Esophagus squamous epithelium (tissue), 5 donors: ENCODE results near the gene LTBP1. TPM values are rescaled to one million over a fixed set of nuclear protein-coding genes. Genes with fewer than 3 reads are reported as not detected.

Experiments used
- DNase-seq: peaks from one replicate; lab custom pipeline; 2025; lab: John Stamatoyannopoulos, UW
- H3K27ac ChIP-seq, 4 donors: fragments of 200-600 bp; sonication (generic); one replicate each; pipeline ENCODE4 v1.5.1; 2016 to 2019; ENCODE audit warnings: mild to moderate bottlenecking in 1 of 4
- H3K27me3 ChIP-seq, 4 donors: fragments of 200-600 bp; sonication (generic); 1 replicate in 3 of 4; 2 replicates in 1 of 4; pipeline versions ENCODE4 v1.5.1 to v1.6.0; 2017 to 2021; ENCODE audit warnings: antibody characterized with exemption in 1 of 4
- H3K36me3 ChIP-seq, 3 donors: fragments of 200-600 bp; sonication (generic); one replicate each; pipeline ENCODE4 v1.5.1; 2016 to 2019
- H3K4me1 ChIP-seq, 3 donors: fragments of 200-600 bp; sonication (generic); one replicate each; pipeline ENCODE4 v1.5.1; 2017 to 2019
- H3K4me3 ChIP-seq, 4 donors: fragments of 200-600 bp; sonication (generic); 1 replicate in 3 of 4; 2 replicates in 1 of 4; pipeline ENCODE4 v1.5.1; 2016 to 2019; ENCODE audit warnings: mild to moderate bottlenecking in 2 of 4, moderate library complexity in 1 of 4
- H3K9me3 ChIP-seq, 3 donors: fragments of 200-600 bp; sonication (generic); one replicate each; pipeline ENCODE4 v1.5.1; 2016 to 2019
- CTCF ChIP-seq, 6 experiments: fragments of 450-650 bp in 4 of 6; fragments of 200-600 bp in 2 of 6; sonication (generic) in 2 of 6; IDR thresholded peaks; one replicate each; pipeline ENCODE4 v1.5.1; 2016 to 2019; ENCODE audit warnings: antibody characterized with exemption in 6 of 6, mild to moderate bottlenecking in 4 of 6, moderate library complexity in 4 of 6
- POLR2A ChIP-seq, 4 donors: fragments of 450-650 bp; IDR thresholded peaks; one replicate each; pipeline ENCODE4 v1.6.1; 2017; ENCODE audit warnings: antibody characterized with exemption in 4 of 4, mild to moderate bottlenecking in 4 of 4, moderate library complexity in 3 of 4
- WGBS, 2 donors: methylation state at CpG; one replicate each; pipeline ENCODE4 v1.1.5; 2018; 5-methylcytosine and 5-hydroxymethylcytosine counted together
- intact Hi-C: fragments of 100-400 bp; cut with DNase I; formaldehyde crosslinking; loops from one replicate; pipeline ENCODE4 v1.15.0; 2022
- total RNA-seq, 4 donors: library from RNA; depleted of rRNA; stranded (reverse); fragments of >200 nt; gene quantifications; one replicate each; pipeline ENCODE4 v1.1.0, GENCODE V29; 2016
- donor health status: DM: yes; HTN: yes; CAD: no.

LTBP1 gene
- total RNA-seq, 4 donors from 2014 or later, result 5.5 to 69.4 (median 32.6) TPM

- Histone ChIP-seq H3K36me3 (no peaks in the 10 kb centered on the region), H3K9me3 (no peaks in the 10 kb centered on the region), H3K27ac (peak overlapping the region in 2 of 4 donors; percentile 2 to 43), H3K4me1 (peaks cover 0 to 5% (median 4%) of the 10 kb centered on the region in 3 donors), H3K4me3 (no peak overlapping the region), H3K27me3 (no peaks in the 10 kb centered on the region)
- TF ChIP-seq POLR2A (IDR thresholded peaks at IDR 0.05), result no peak
- WGBS, 2 donors, result 49 to 50% methylated on average over 6 of the region's 6 CpGs
- DNase-seq, result no peak
- intact Hi-C loops, result no loop called here
Measured at GRCh38 chr2:33340280-33340679, 393.5 kb downstream of the LTBP1 start.

GRCh38 chr2:33342171-33342570 is 395.4 kb downstream of the LTBP1 start:
- peaks cover 0 to 5% (median 4%) of the 10 kb centered on the region in 3 donors for H3K4me1 ChIP-seq
- H3K27me3 ChIP-seq, result no peaks in the 10 kb centered on the region
- no peak for DNase-seq
- H3K4me3 ChIP-seq, result no peak overlapping the region
- intact Hi-C loops, result no loop called here
- no peaks in the 10 kb centered on the region for H3K9me3 ChIP-seq
- no peak overlapping the region for H3K27ac ChIP-seq
- H3K36me3 ChIP-seq, result no peaks in the 10 kb centered on the region
- WGBS, 2 donors, result 58 to 61% methylated on average over 5 of the region's 5 CpGs
- TF ChIP-seq CTCF (IDR thresholded peaks at IDR 0.05) (no peak), POLR2A (IDR thresholded peaks at IDR 0.05) (no peak)

- Histone ChIP-seq H3K36me3 (no peaks in the 10 kb centered on the region), H3K27me3 (no peaks in the 10 kb centered on the region), H3K27ac (no peak overlapping the region), H3K4me1 (peaks cover 0 to 5% (median 4%) of the 10 kb centered on the region in 3 donors), H3K9me3 (no peaks in the 10 kb centered on the region), H3K4me3 (no peak overlapping the region)
- TF ChIP-seq CTCF (IDR thresholded peaks at IDR 0.05), result no peak
- no peak for TF ChIP-seq POLR2A (IDR thresholded peaks at IDR 0.05)
- intact Hi-C loops, result no loop called here
- 58 to 65% methylated on average over 4 of the region's 4 CpGs for WGBS, 2 donors
- no peak for DNase-seq
Measured at GRCh38 chr2:33342705-33343104, 396.0 kb downstream of the LTBP1 start.

DNA sequence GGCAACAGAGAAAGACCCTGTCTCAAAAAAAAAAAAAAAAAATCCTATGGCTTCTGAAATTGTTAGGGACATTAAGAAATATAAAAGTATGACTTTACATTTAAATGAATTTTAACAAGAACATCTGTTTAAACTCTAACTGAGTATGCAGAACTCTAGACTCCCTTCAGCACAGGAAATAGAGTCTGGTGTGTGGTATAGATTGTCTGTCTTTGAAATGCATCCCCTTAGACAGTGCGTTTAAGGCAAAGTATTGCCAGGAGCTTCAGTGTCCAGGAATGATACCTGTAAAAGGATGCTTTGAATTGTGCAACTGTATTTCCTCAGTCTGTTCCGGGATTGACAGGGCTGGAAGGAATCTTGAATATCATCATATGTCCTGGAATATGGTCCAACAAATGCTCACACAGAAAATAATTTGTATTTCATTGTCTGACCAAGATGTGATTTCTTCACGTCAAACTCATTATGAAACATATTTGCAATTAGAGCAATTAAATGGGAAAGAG is 396.7 kb downstream of the LTBP1 start:
- no peak for DNase-seq
- H3K36me3 ChIP-seq, result no peaks in the 10 kb centered on the region
- no peak overlapping the region for H3K27ac ChIP-seq
- H3K9me3 ChIP-seq, result no peaks in the 10 kb centered on the region
- no peak overlapping the region for H3K4me3 ChIP-seq
- no peaks in the 10 kb centered on the region for H3K27me3 ChIP-seq
- TF ChIP-seq CTCF (IDR thresholded peaks at IDR 0.05) (no peak), POLR2A (IDR thresholded peaks at IDR 0.05) (no peak)
- intact Hi-C loops, result no loop called here
- H3K4me1 ChIP-seq, result peaks cover 0 to 5% (median 4%) of the 10 kb centered on the region in 3 donors
- 84 to 88% methylated on average over 3 of the region's 3 CpGs for WGBS, 2 donors

DNA sequence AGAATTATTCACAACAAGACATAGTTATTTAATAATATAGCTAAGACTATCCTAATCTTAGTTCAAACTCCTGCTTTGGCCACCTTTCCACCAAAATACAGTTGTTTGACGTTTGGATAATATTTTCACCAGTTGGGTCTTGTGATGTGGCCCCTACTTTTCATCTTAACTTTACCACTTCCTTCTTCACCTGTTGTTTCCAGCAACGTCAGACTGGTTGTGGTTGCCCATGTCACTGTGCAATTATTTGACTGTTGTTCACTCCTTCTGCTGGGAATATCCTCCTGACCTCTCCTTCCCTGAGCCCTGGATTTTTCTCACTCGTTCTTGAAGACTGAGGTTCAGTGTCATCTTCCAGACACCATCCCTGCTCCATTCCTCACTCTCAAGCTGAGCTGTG is 397.5 kb downstream of the LTBP1 start:
- Histone ChIP-seq H3K27ac (no peak overlapping the region), H3K27me3 (no peaks in the 10 kb centered on the region), H3K36me3 (no peaks in the 10 kb centered on the region), H3K4me3 (no peak overlapping the region), H3K9me3 (no peaks in the 10 kb centered on the region), H3K4me1 (peaks cover 0 to 5% (median 4%) of the 10 kb centered on the region in 3 donors)
- intact Hi-C loops, result no loop called here
- DNase-seq, result no peak
- WGBS, 2 donors, result 66 to 72% methylated on average over 3 of the region's 3 CpGs
- TF ChIP-seq CTCF (IDR thresholded peaks at IDR 0.05), result no peak
- TF ChIP-seq POLR2A (IDR thresholded peaks at IDR 0.05), result no peak

GRCh38 chr2:33347856-33348255 is 401.1 kb downstream of the LTBP1 start:
- WGBS, 2 donors, result 87 to 89% methylated on average over 3 of the region's 3 CpGs
- Histone ChIP-seq H3K9me3 (no peaks in the 10 kb centered on the region), H3K27me3 (no peaks in the 10 kb centered on the region), H3K27ac (no peak overlapping the region), H3K4me1 (no peaks in the 10 kb centered on the region), H3K36me3 (no peaks in the 10 kb centered on the region), H3K4me3 (no peak overlapping the region)
- TF ChIP-seq CTCF (IDR thresholded peaks at IDR 0.05), result no peak
- TF ChIP-seq POLR2A (IDR thresholded peaks at IDR 0.05), result no peak
- intact Hi-C loops, result no loop called here
- no peak for DNase-seq
